GM18909 (cell line): Measurements from ENCODE around the gene IL17RE.
"Not testable (repeated sequence)": the region's sequence is repeated elsewhere in the genome, so short reads cannot be mapped to it uniquely, and the experiment has no call there.

Experiments
- ATAC-seq: cut with Tn5 transposase; IDR thresholded peaks from one replicate; pipeline ENCODE4 v1.9.1; 2021; ENCODE audit warnings: mild to moderate bottlenecking; ENCODE audit not compliant: unreplicated experiment, poor library complexity

IL17RE gene

GRCh38 chr3:9902372-9903237 is at the start of gene IL17RE:
Gene IL17RE, plus strand, starts transcription at chr3:9902848. Its CDS starts 85 bp downstream, at chr3:9902933.
- no peak for ATAC-seq

- ATAC-seq: not testable (repeated sequence)
Measured at GRCh38 chr3:9854291-9854940, 48.2 kb upstream of the IL17RE start.

GRCh38 chr3:9855594-9855993 is 47.1 kb upstream of the IL17RE start:
- ATAC-seq: no peak

GRCh38 chr3:9859530-9860025 is 43.1 kb upstream of the IL17RE start:
- ATAC-seq: no peak

- no peak for ATAC-seq
Measured at GRCh38 chr3:9861201-9861600, 41.4 kb upstream of the IL17RE start.

- no peak for ATAC-seq
Measured at GRCh38 chr3:9861626-9862130, 41.0 kb upstream of the IL17RE start.

- no peak for ATAC-seq
Measured at GRCh38 chr3:9862391-9863057, 40.1 kb upstream of the IL17RE start.

GRCh38 chr3:9863058-9863772 is 39.4 kb upstream of the IL17RE start:
- no peak for ATAC-seq

- ATAC-seq: no peak
Measured at GRCh38 chr3:9864200-9864927, 38.3 kb upstream of the IL17RE start.

GRCh38 chr3:9865125-9865637 is 37.5 kb upstream of the IL17RE start:
- ATAC-seq: not testable (repeated sequence)

GRCh38 chr3:9866639-9867038 is 36.0 kb upstream of the IL17RE start:
- ATAC-seq: no peak

- ATAC-seq: no peak
Measured at GRCh38 chr3:9867106-9867505, 35.5 kb upstream of the IL17RE start.

- ATAC-seq: no peak
Measured at GRCh38 chr3:9869955-9870354, 32.7 kb upstream of the IL17RE start.

GRCh38 chr3:9870978-9871377 is 31.7 kb upstream of the IL17RE start:
- ATAC-seq: no peak

GRCh38 chr3:9872067-9872466 is 30.6 kb upstream of the IL17RE start:
- ATAC-seq: not testable (repeated sequence)

GRCh38 chr3:9875448-9875847 is 27.2 kb upstream of the IL17RE start:
- ATAC-seq: no peak

GRCh38 chr3:9876255-9876654 is 26.4 kb upstream of the IL17RE start:
- not testable (repeated sequence) for ATAC-seq

- no peak for ATAC-seq
Measured at GRCh38 chr3:9876991-9877390, 25.7 kb upstream of the IL17RE start.

- no peak for ATAC-seq
Measured at GRCh38 chr3:9878700-9879099, 23.9 kb upstream of the IL17RE start.
